NCI-H1048 (cell line): ENCODE measurements around the gene HNF1A.

Experiments used
- DNase-seq: peaks from one replicate; lab custom pipeline; 2025; lab: John Stamatoyannopoulos, UW

Gene HNF1A

DNA sequence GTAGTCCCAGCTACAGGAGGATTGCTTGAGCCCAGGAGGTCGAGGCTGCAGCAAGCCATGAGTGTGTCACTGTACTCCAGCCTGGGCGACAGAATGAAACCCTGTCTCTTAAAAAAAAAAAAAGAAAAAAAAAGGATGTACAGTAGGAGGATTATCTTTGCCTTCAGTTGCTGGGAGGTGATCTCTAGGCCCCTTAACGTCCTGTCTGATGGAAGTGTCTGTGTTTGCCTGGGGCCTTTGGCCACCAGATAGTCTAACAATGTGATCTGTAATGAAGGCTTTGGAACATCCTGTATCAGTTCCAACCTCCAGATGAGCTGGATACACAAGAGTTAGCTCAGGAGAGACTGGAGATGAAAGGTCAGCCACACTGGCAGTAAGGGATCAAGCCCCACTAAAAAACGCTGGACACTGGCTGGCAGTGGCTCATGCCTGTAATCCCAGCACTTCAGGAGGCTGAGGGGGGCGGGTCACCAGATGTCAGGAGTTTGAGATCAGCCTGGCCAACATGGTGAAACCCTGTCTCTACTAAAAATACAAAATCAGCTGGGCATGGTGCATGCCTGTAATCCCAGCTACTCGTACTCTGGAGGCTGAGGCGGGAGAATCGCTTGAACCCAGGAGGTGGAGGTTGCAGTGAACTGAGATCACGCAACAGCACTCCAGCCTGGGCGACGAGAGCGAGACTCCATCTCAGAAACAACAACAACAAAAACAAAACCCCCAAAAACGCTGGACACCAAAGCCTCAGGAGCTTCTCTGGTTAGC, 19.0 kb upstream of the HNF1A start:
- DNase-seq, result no peak

DNA sequence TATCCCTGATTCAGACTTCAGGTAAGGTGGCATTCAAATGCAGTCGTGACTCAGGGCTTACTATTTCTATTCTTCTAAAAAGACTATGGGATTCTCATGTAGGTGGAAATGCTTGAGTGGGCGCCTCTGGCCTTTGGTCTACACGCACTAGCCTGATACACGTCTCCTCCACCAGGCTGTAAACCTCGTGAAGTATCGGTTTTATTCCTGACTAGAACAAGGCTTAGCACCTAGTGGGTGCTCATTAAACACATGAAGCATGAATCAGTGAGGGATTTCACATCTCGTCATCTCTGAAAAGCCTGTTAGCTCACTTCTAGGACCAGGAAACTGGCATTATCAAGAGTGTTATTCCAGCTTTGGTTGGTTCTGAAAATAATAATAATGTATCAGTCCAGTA, 17.7 kb upstream of the HNF1A start:
- no peak for DNase-seq

DNA sequence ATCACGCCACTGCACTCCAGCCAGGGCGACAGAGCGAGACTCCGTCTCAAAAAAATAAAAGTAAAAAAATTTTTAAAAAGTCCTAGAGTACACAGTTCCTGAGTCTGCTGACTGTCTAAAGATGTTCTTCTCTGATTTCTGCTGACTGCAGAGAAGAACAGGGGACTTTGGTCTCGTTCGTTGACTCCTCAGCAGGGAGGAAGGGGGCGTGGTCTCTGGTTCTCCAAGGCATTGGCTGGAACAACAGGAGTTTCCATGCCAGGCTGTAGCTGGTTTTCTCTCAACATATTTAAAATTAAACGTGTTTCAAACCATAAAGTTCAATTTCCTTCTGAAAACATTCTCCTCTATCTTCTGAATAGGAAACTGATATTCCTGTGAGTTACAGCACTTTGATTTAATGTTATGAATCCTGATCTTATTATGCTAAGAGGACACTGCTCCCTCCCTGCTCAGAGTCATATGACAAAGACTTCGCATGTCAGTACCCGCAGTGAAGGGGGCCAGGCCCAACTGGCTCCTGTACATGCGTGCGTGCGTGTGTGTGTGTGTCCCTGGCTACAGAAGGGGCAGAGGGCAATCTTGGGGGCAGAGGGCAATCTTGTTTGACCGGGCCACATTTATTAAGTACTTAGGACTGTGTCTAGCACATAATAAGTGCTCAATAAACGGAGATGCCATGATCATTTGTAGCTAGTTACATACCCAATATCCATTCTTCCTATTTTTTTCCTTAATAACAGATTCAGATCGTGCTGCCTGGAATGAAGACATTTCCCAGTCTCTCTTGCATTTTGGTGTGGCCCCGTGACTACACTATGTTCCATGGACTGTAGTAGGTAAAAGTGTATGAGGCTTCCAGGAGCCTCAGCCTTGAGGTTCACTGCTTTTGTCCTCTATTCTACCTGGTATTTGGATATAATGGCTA, 16.5 kb upstream of the HNF1A start:
- no peak for DNase-seq

DNA sequence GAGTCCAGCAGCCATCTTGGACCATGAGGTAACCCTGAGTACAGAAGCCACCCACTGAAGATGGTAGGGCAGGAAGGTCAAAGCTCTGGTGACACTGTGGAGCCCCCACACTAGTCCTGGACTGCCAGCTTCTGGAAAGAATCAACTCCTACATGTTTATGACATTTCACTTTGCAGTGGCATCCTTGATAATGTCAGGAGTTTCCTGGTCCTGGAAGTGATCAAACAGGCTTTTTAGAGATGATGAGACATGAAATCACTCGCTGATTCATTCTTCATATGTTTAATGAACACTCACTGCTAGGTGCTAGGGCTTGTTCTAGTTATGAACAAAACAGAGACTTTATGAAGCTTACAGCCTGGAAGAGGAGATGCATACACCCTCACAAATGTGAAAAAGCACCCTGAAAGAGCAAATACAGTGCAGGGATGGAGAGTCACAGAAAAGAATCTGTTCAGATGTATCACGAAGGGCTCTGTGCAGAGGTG, 15.8 kb upstream of the HNF1A start:
- DNase-seq, result no peak

DNA sequence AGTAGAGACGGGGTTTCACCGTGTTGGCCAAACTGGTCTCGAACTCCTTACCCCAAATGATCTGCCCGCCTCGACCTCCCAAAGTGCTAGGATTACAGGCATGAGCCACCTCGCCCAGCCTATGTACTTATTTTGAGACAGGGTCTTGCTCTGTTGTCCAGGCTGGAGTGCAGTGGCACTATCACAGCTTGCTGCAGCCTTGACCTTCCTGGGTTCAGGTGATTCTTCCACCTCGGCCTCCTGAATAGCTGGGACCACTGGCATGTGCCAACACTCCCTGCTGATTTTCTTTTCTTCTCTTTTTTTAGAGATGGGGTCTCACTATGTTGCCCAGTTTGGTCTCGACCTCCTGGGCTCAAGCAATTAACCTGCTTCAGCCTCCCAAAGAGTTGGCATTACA, 14.0 kb upstream of the HNF1A start:
- DNase-seq, result no peak

DNA sequence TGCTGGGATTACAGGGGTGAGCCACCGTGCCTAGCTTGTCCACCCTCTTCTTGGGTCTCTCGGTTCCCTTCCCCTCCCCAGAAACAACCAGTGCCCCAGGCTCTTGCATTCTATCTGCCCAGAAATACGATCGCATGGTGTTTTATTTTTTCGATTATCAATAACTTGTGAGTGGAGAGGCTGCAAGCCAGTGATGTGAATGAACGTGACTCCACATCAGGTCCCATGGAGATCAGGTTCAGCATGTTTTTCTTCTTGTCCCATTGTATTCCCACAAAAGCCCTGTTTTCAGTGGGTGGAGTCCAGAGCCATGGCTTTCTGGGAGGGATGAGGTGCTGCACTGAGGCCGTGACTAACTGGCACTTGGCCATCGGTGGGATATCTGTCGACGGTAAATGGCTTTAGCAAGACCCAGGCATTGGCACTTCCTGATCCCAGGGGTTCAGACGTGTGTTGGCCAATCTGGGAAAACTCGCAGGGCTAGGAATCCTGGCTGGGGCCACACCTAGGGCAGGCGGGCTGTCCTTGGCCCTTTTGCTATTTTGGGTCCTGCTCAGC, 12.7 kb upstream of the HNF1A start:
- DNase-seq, result no peak

DNA sequence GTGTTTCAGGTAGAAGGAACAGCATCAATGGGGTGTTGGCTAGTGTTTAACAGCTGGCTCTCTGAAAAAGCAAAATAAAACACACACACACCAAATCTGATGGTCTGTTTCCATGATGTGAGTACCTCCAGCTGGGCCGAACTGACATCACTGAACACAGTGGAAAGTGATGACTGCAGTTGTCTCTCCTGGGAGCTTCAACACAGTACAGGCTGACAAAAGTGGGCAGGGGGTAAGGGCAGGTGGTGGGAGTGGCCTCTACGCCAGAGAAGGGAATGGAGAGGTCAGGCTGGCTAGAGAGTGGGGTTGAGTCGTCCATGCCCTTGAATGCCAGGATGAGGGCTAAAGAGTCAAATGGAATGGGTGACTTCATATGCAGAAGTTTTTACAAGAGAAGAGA, 8.0 kb upstream of the HNF1A start:
- no peak for DNase-seq

DNA sequence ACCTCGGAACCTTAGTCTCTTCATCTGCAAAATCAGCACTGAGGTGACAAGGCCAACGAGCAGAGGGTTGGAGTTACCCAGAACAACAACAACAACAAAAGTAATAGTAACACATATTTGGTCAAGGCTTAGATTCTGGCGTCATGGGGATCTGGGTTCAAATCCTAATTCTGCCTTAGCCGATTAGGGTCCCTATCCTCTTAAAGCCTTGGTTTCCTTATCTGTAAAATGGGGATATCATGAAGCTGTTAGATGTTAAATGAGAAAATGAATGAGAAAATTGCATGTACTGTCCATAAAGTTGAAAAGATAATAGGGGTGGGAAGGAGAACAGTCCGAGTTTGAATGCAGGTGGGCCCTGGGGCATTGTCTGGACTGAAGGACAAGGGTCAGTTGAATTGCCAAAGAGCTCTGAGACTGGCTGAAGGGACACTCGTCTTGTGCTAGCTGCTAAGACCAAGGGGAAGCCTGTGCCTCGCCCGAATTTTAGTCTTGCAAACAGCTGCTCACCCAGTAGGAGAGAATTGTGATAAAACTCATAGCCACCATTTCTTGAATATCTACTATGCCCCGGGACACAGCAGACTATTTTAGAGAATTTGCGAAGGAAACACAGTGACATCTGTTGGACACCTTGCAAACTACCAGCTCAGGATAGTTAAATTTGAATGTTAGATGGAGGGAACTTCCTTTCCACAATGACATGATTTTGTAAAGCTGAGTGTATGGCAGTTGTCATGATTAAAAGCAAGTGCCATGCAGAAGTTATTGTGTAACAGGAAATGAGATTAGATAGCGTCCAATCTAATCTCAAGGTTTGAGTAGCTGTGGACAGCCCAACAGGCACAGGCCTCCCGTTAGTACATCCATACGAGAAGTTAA, 6.8 kb upstream of the HNF1A start:
- DNase-seq, result peak; percentile 25

DNA sequence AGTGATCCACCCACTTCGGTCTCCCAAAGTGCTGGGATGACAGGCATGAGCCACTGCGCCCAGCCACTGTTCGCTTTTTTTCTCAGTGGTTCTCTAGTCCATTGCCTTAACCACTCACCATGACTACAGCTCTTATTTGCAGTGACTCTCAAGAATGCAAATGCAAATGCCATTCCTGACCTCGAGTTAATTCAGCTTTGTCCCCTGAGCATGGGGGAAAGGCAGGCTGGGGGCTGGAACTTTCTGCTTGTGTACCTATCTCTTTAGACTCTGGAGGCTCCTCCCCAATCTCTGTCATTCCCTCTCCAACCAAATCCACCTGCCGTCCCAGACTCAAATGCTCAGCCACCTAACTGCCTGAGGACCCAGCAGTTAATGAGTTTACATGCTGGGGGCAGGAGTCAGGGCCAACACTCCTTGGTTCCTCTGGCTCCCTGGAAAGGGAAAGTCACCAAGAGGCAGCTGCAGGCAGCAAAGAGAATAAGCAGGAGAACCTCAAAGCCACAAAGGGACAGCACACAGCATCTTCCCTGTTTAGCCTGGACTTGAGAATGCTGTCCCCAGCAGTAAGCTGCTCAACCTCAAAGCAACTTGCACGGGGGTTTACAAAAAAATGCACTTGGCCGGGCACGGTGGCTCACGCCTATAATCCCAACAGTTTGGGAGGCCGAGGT, 5.3 kb upstream of the HNF1A start:
- no peak for DNase-seq

DNA sequence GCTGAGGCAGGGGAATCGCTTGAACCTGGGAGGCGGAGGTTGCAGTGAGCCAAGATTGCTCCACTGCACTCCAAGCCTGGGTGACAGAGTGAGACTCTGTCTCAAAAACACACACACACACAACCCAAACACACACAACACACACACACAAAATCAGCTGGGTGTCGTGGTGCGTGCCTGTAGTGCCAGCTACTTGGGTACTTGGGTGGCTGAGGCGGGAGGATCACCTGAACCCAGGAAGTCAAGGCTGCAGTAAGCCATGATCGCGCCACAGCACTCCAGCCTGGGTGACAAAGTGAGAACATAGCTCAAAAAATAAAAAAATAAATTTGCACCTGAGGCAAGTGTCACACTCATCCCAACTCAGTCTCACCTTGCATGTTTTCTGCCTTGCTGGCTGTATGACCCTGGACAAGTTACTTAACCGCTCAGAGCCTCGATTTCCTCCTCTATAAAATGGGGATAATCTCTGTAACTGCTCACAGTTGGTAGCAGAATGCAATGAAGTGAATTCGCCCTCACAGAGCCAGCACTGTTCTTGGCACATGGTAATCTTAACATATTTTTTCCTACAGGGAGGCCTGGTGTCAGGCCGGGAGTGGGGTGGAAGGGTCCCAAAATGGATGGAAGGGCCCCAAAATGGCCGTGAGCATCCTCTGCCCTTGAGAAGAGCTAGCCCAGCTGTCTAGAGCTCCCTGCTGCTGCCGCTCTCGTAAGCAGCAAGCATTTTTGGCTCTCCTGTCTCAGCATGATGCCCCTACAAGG, 630 bp upstream of the HNF1A start:
- no peak for DNase-seq

DNA sequence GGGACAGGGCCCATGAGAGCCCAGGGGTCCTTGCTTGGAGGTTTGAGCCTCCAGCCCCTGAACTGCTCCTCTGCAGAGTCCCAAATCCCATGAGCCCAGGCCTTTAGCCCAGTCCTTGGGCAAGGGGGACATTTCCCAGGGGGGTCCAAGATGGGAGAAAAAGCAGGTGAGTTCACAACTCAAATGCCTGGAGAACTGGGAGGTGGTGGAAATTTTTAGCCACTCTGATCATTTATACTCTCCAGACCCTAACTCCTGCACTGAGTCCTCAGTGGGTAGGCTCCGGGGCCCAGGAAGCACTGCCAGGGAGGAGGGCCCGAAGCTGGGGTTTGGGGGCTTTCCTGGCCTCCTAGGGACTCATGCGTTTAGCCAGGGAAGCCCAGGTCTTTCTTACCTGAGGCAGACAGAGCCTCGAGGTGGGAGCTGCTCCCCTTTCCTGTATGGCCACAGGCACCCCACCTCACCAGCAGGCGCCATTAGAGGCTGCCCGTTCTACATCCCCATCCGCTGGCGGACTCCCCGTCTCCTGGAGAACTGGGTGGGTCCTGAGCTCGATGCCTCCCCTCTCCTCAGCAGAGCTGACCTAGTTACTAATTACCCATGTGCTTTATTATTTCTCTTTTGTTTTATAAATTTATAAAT, 998 bp downstream of the HNF1A start:
- no peak for DNase-seq

DNA sequence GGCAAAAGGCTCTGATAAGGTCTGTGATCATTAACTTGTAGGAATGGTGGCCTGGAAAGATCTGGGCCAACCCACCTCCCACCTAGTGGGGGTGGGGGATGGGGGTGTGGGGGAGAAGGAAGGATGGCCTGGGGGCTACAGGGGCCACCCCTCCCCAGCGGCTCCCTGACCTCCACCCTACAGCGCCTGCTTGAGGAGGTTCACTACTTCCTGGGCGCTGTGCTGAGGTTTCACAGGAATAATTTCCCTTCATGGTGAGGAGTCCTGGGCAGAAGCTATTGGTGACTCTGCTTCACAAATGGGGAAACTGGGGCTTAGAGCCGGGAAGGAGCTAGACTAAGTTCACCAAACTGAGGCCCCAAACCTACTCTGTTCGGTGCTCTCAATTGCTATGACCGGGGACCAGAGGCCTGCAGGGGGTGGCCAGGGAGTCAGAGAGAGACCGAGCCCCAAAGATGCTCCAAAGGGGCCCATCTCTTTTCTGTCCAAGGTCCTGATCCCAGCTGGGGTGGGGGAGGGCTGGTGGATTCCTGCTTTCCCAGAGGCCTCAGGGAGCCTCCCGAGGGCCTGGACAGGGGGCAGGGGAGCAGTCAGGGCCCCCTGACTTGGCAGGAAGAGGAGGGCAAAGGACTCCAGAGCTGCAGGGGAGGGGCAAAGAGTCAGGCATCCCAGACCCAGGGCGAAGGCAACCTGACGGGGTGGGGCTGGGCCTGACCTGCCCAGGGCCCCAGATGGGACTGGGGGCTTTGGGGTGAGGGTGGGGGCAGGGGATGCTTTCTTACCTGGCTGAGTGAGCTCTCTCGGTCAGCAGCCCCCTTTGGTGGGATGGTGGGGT, 1.7 kb downstream of the HNF1A start:
- DNase-seq, result no peak

DNA sequence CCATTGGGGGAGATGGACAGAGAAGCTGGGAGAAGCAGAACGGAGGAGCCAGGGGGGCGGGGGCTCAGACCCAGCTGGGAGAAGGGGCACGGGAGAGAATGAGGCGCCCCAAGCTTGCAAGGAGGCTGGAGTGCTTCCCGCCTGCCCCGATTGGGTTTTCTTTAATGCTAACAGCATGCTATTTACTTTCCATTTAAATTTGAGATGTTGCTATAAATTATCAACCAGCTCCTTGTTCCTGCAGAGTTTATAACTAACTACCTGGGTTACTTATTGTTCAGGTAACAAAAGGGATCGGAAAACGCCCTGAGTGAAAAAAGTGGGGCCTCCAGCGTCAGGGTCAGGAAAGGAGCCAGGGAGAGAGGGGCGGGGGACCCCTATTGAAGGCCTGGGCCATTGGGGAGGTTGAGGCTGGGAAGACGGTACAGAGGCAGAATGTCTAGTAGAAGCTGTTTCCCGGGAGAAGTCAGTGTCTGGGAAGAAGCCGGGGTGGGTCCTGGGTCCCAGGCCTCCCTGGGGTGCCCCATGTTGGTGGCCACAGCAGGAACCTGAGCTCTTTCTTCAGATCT, 2.5 kb downstream of the HNF1A start:
- DNase-seq, result no peak

DNA sequence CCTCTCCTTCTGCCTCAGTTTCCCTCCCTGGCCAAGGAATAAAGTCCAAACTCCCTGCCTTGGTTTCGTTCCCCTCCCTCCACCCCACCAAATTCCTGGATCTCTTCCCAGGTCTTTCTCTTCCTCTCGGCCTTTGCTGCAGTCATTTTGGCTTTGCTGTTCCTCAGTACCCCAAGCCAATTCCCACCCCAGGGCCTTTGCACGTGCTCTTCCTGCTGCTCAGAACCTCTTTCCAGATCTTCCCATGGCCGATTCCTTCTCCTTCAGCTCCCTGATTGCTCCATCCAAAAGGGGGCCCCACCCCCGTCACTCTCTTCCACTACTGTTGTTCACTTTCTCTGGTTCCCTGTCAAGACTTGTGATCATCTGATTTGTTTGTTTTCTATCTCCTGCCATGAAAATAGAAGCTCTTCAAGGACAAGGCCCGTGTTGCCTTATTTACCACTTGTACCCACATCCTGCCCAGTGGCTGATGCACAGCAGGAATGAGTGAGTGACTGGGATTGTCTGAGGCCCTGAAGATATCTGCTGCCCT, 3.1 kb downstream of the HNF1A start:
- no peak for DNase-seq

DNA sequence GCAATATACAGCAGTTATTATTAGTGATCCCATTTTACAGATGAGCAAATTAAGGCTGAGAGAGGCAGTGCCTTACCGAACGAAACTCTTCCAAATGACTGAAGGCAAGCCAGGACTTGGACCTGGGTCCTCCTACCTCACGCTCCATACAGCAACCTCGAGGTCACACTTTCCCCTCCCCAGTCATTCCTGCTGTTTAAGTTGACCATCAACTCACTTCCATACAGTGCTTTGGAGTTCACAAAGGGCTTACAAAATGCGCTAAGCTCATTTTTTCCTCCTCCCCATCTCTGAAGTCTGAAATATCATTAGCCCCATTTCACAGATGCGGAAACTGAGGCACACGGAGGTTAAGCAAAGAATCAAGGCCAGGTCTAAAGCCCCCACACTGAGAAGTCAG, 4.3 kb downstream of the HNF1A start:
- DNase-seq, result no peak

DNA sequence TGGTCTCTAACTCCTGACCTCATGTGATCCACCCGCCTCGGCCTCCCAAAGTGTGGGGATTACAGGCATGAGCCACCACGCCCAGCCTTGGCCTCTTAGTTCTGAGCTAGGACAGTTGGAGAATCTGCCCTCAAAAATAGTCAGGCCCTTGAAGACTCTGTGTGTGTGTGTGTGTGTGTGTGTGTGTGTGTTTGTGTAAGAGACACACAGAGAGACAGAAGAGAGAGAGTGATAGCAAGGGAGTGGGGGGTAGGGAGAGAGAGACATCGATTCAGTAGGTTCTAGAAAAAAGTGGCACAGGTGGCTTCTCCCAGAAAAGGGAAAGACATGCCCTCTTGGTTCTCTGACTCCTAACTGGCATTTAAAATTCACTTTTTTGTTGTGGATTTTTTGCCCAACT, 5.4 kb downstream of the HNF1A start:
- no peak for DNase-seq

DNA sequence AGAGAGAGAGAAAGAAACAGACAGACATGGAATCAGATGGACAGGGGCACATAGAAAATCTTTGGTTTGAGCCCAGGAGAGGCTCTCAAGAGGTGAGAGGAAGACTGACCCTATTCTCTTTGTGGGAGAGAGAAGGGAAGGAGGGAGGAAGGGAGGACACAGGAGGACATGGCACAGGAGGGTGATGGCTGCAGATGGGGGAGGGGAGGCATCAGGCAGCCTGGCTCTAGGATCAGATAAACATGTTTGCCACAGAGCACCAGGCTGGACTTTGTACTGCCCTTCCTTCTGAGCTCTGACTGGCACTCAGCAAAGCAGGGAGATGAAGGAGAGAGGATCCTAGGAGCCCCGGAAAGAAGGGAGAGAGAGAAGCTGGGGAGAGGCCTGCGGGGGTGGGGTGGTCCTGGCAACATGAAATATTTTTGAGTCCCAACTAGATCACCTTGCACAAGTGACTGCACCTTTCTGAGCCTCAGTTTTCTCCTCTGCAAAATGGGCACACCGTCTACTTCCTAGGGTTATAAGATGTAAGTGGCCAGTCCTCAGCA, 6.1 kb downstream of the HNF1A start:
- no peak for DNase-seq

DNA sequence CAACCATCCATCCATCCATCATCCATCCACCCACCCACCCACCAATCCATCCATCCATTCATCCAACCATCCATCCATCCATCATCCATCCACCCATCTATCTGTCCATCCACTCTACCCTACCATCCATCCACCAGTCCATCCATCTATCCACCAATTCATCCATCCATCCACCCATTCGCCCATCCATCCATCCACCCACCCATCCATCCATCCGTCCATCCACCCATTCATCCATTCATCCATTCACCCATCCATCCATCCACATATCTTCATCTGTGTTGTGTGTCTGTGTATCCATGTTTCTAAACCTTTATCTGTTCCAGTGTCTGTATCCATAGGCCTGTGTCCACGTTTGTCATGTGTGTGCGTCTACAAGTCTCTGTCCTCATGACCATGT, 9.9 kb downstream of the HNF1A start:
- DNase-seq, result no peak
